ENCODE results near the gene PARD3. TPM values are rescaled to one million over a fixed set of nuclear protein-coding genes. Genes with fewer than 3 reads are reported as not detected.
A peak's percentile ranks its signal among the peaks of the same experiment; 100 is the strongest.

The PARD3 gene
- total RNA-seq, 1 donor from 2014 or later = 58.7 TPM

GRCh38 chr10:34222359-34222758 is 592.7 kb downstream of the PARD3 start:
- H2AFZ ChIP-seq (replicated peaks) = no peak overlapping the region
- H3K9ac ChIP-seq = no peak overlapping the region
- H3K36me3 ChIP-seq = no peaks in the 10 kb centered on the region
- no peaks in the 10 kb centered on the region for H3K79me2 ChIP-seq (ENCODE audit: low read depth)
- peak; percentile 34 for DNase-seq (ENCODE audit: low spot score)
- H3K4me3 ChIP-seq = no peak overlapping the region
- H3K4me1 ChIP-seq = peaks cover 21% of the 10 kb centered on the region
- peaks cover 5% of the 10 kb centered on the region for H3K9me3 ChIP-seq (ENCODE audit: low read depth)
- Mint-ChIP-seq H3K4me1 (peaks cover 35% of the 10 kb centered on the region), H3K36me3 (peaks cover 10% of the 10 kb centered on the region), H3K27ac (peak overlapping the region; percentile 74), H3K4me3 (no peak overlapping the region), H3K9me3 (peaks cover 7% of the 10 kb centered on the region), H3K27me3 (ENCODE audit: insufficient read depth, low read depth) (peaks cover 2% of the 10 kb centered on the region)
- no peaks in the 10 kb centered on the region for H3K27me3 ChIP-seq
- H3K4me2 ChIP-seq = no peak overlapping the region
- no peak overlapping the region for H3K27ac ChIP-seq
- H4K20me1 ChIP-seq (ENCODE audit: low read depth) = no peaks in the 10 kb centered on the region
- no peaks in the 10 kb centered on the region for H3F3A ChIP-seq (ENCODE audit: low read depth)
- no peak for TF ChIP-seq EZH2phosphoT487 (IDR thresholded peaks at IDR 0.05)
- no peak for TF ChIP-seq CTCF (IDR thresholded peaks at IDR 0.05)
- TF ChIP-seq EZH2 (IDR thresholded peaks at IDR 0.05) = no peak

- H3F3A ChIP-seq (ENCODE audit: low read depth) = no peaks in the 10 kb centered on the region
- no peaks in the 10 kb centered on the region for H4K20me1 ChIP-seq (ENCODE audit: low read depth)
- DNase-seq (ENCODE audit: low spot score) = no peak
- no peaks in the 10 kb centered on the region for H3K36me3 ChIP-seq
- no peak overlapping the region for H3K4me2 ChIP-seq
- H2AFZ ChIP-seq (replicated peaks) = no peak overlapping the region
- no peak overlapping the region for H3K9ac ChIP-seq
- H3K4me1 ChIP-seq = peaks cover 21% of the 10 kb centered on the region
- H3K27ac Mint-ChIP-seq = no peak overlapping the region
- no peak overlapping the region for H3K4me3 ChIP-seq
- no peak overlapping the region for H3K4me3 Mint-ChIP-seq
- H3K9me3 Mint-ChIP-seq = no peaks in the 10 kb centered on the region
- H3K79me2 ChIP-seq (ENCODE audit: low read depth) = no peaks in the 10 kb centered on the region
- no peaks in the 10 kb centered on the region for H3K27me3 ChIP-seq
- no peak overlapping the region for H3K27ac ChIP-seq
- no peaks in the 10 kb centered on the region for H3K9me3 ChIP-seq (ENCODE audit: low read depth)
- peaks cover 2% of the 10 kb centered on the region for H3K36me3 Mint-ChIP-seq
- peaks cover 2% of the 10 kb centered on the region for H3K27me3 Mint-ChIP-seq (ENCODE audit: insufficient read depth, low read depth)
- H3K4me1 Mint-ChIP-seq = peaks cover 45% of the 10 kb centered on the region
- no peak for TF ChIP-seq EZH2phosphoT487 (IDR thresholded peaks at IDR 0.05)
- no peak for TF ChIP-seq CTCF (IDR thresholded peaks at IDR 0.05)
- no peak for TF ChIP-seq EZH2 (IDR thresholded peaks at IDR 0.05)
Measured at GRCh38 chr10:34219753-34220548, 595.1 kb downstream of the PARD3 start.

- Histone ChIP-seq H2AFZ (replicated peaks) (no peak overlapping the region), H3K27ac (no peak overlapping the region), H3K4me1 (peaks cover 19% of the 10 kb centered on the region), H3K4me2 (no peak overlapping the region), H3K36me3 (no peaks in the 10 kb centered on the region), H3K9ac (no peak overlapping the region), H3F3A (ENCODE audit: low read depth) (no peaks in the 10 kb centered on the region), H3K79me2 (ENCODE audit: low read depth) (no peaks in the 10 kb centered on the region), H4K20me1 (ENCODE audit: low read depth) (no peaks in the 10 kb centered on the region), H3K9me3 (ENCODE audit: low read depth) (no peaks in the 10 kb centered on the region), H3K27me3 (no peaks in the 10 kb centered on the region), H3K4me3 (no peak overlapping the region)
- TF ChIP-seq CTCF (IDR thresholded peaks at IDR 0.05) = no peak
- TF ChIP-seq EZH2 (IDR thresholded peaks at IDR 0.05) = no peak
- no peak for TF ChIP-seq EZH2phosphoT487 (IDR thresholded peaks at IDR 0.05)
- no peak overlapping the region for H3K4me3 Mint-ChIP-seq
- peaks cover 35% of the 10 kb centered on the region for H3K4me1 Mint-ChIP-seq
- no peaks in the 10 kb centered on the region for H3K27me3 Mint-ChIP-seq (ENCODE audit: insufficient read depth, low read depth)
- H3K36me3 Mint-ChIP-seq = peaks cover 8% of the 10 kb centered on the region
- H3K27ac Mint-ChIP-seq = no peak overlapping the region
- H3K9me3 Mint-ChIP-seq = no peaks in the 10 kb centered on the region
- DNase-seq (ENCODE audit: low spot score) = no peak
Measured at GRCh38 chr10:34217524-34217923, 597.6 kb downstream of the PARD3 start.

Data from neural progenitor cell (in vitro differentiated cells).